Astrocyte of the cerebellum (primary cell): ENCODE data around the gene TNFAIP2.

ENCODE experiments used
- DNase-seq: peaks from one replicate; pipeline ENCODE4 v3.0.0-alpha.2; 2011; ENCODE audit warnings: low read depth
- H3K4me3 ChIP-seq: 2 replicates; pipeline ENCODE4 v1.5.1; 2011; ENCODE audit warnings: mild to moderate bottlenecking, low read depth, low read length, moderate library complexity
- CTCF ChIP-seq: IDR thresholded peaks from 2 replicates; pipeline ENCODE4 v1.5.1; 2012; ENCODE audit warnings: low read length, low read depth, moderate library complexity, mild to moderate bottlenecking; ENCODE audit errors: missing control alignments
- in situ Hi-C: cut with HindIII; loops from 2 replicates; pipeline ENCODE4 v1.10.0; 2017; ENCODE audit warnings: low sequenced_read_pairs

The TNFAIP2 gene

GRCh38 chr14:103094406-103095209 is 28.7 kb upstream of the TNFAIP2 start, which contains the start of gene EXOC3L4:
TSS of gene EXOC3L4 (plus strand) at chr14:103094725. CDS start at chr14:103100220, 5,495 bp downstream.
- TF ChIP-seq CTCF, result no peak
- no peak within 1 kb of the TSS for H3K4me3 ChIP-seq
- no peak for DNase-seq
- in situ Hi-C loops, result no loop called here

- DNase-seq, result no peak
- in situ Hi-C loops, result no loop called here
- no peak overlapping the region for H3K4me3 ChIP-seq
- no peak for TF ChIP-seq CTCF
Observed at GRCh38 chr14:103095210-103095778, 28.0 kb upstream of the TNFAIP2 start.

GRCh38 chr14:103096387-103096786 is 26.9 kb upstream of the TNFAIP2 start:
- DNase-seq, result no peak
- H3K4me3 ChIP-seq, result no peak overlapping the region
- in situ Hi-C loops, result no loop called here
- TF ChIP-seq CTCF, result no peak

- in situ Hi-C loops, result no loop called here
- TF ChIP-seq CTCF, result no peak
- no peak overlapping the region for H3K4me3 ChIP-seq
- DNase-seq, result no peak
Observed at GRCh38 chr14:103097244-103097993, 25.8 kb upstream of the TNFAIP2 start.

- in situ Hi-C loops, result no loop called here
- no peak for TF ChIP-seq CTCF
- DNase-seq, result no peak
- no peak overlapping the region for H3K4me3 ChIP-seq
Observed at GRCh38 chr14:103097994-103098957, 25.0 kb upstream of the TNFAIP2 start.
